Pericardium fibroblast (primary cell): ENCODE measurements around the gene OR9A2. TPM values are rescaled to one million over a fixed set of nuclear protein-coding genes. Genes with fewer than 3 reads are reported as not detected.

Experiments
- total RNA-seq: library from RNA; depleted of rRNA; stranded (reverse); fragments of >200 nt; gene quantifications from 2 replicates; pipeline ENCODE4 v1.2.3, GENCODE V29; 2015

The OR9A2 gene, protein sequence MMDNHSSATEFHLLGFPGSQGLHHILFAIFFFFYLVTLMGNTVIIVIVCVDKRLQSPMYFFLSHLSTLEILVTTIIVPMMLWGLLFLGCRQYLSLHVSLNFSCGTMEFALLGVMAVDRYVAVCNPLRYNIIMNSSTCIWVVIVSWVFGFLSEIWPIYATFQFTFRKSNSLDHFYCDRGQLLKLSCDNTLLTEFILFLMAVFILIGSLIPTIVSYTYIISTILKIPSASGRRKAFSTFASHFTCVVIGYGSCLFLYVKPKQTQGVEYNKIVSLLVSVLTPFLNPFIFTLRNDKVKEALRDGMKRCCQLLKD
- not detected in 2 replicates for total RNA-seq

DNA sequence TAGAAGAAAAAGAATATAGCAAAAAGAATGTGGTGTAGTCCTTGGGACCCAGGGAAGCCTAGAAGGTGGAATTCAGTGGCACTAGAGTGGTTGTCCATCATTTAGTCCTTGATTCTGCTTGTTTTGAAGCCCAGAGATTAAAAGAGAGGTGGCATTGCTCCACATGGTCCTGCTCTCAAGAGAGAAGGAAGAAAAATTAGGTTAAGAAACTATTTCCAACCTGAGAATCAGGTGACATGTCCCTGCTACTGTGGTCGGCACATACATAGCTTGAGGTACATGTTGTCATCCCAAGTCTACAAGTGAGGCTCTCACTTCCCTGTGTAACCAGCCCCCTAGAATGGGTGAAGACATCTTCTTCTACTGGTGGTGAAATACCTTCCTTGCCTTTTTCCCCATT lies at the start of gene OR9A2:
TSS of gene OR9A2 (minus strand) at position 101 of the 400 bp plus-strand sequence. CDS start at position 101, 0 bp downstream.

DNA sequence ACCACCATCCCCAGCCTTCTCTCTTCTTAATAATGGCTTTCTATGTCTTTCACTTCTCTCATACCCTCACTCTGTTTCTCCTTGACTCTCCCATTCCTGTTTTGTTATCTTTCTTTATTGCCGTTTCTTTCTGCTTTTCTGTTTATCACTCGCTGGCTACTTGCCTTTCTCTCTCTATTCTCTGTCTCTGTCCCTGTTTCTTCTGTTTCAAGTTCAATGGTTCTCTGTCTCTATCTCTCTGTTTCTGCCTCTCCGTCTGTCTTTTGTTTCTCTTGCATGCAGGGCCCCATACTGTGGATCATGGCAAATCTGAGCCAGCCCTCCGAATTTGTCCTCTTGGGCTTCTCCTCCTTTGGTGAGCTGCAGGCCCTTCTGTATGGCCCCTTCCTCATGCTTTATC lies 25.1 kb upstream of the OR9A2 start, which contains the start of gene OR6V1:
TSS of gene OR6V1 (plus strand) at position 301 of the 400 bp plus-strand sequence. CDS start at position 301, 0 bp downstream.

Other genes starting within 250 kb of the OR9A2 start
- 32.3 and 42.5 TPM in 2 replicates for gene EPHB6, start 172.1 kb downstream of the OR9A2 start, total RNA-seq
- not detected in 2 replicates for gene TRPV6, start 141.4 kb downstream of the OR9A2 start, total RNA-seq
- not detected in 2 replicates for gene TRPV5, start 93.4 kb downstream of the OR9A2 start, total RNA-seq
- not detected in 2 replicates for gene LLCFC1, start 87.6 kb downstream of the OR9A2 start, total RNA-seq
- gene KEL, start 64.8 kb downstream of the OR9A2 start, total RNA-seq = not detected in 2 replicates
- gene OR6V1, start 25.2 kb upstream of the OR9A2 start, total RNA-seq = not detected in 2 replicates
- not detected in 2 replicates for gene PIP, start 104.9 kb upstream of the OR9A2 start, total RNA-seq
- not detected in 2 replicates for gene TAS2R39, start 156.3 kb upstream of the OR9A2 start, total RNA-seq
- not detected in 2 replicates for gene TAS2R40, start 194.9 kb upstream of the OR9A2 start, total RNA-seq
- gene GSTK1, start 236.3 kb upstream of the OR9A2 start, total RNA-seq = 108 and 156 TPM in 2 replicates